ENCODE results near the gene SLC39A7. TPM values are rescaled to one million over a fixed set of nuclear protein-coding genes. Genes with fewer than 3 reads are reported as not detected.

SLC39A7 gene
- total RNA-seq, 2 donors from 2014 or later, result 123 to 163 TPM

DNA sequence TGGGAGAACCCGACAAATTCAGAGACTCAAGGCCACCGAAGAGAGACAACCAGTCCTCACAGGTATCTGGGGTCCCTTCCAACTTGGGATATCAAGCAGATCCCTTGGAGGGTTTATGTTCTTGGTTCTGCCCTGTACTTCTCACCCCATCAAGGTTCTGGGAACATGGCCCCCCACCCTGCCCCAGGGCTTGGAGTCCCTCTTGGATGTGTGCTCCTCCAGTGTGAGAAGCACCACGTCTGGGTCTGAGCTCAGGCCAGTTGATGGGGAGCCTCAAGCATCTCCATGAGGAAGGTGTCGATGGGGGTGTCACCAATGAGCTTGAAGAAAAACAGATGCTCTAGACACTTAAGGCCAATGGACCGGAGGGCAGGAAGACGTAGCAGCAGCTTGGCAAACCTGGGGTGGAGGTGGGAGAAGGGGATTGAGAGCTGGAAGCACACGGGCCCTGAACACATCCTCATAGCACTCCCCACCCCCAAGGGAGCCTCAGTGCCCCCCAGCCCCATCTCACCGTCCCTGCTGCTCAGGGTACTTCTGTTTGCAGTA lies 6.2 kb upstream of the SLC39A7 start:
- no peak overlapping the region for H3K9ac ChIP-seq (ENCODE audit: extremely low read depth, low read length, poor library complexity, severe bottlenecking)
- H3K36me3 Mint-ChIP-seq (ENCODE audit: low read depth), result peaks cover 30% of the 10 kb centered on the region
- H3K4me3 Mint-ChIP-seq, result no peak overlapping the region
- WGBS, 2 experiments (ENCODE audit: insufficient coverage in 1 of 2, insufficient read length in 1 of 2), result 90 to 92% methylated on average over 2 to 7 of the region's 8 CpGs
- no peak overlapping the region for H3K27ac ChIP-seq (ENCODE audit: low read depth, low read length)
- peaks cover 4% of the 10 kb centered on the region for H3K4me1 ChIP-seq (ENCODE audit: control insufficient read depth, insufficient read depth, low read length)
- H3K4me3 ChIP-seq (ENCODE audit: low read length), result no peak overlapping the region
- TF ChIP-seq, protein P1, sequence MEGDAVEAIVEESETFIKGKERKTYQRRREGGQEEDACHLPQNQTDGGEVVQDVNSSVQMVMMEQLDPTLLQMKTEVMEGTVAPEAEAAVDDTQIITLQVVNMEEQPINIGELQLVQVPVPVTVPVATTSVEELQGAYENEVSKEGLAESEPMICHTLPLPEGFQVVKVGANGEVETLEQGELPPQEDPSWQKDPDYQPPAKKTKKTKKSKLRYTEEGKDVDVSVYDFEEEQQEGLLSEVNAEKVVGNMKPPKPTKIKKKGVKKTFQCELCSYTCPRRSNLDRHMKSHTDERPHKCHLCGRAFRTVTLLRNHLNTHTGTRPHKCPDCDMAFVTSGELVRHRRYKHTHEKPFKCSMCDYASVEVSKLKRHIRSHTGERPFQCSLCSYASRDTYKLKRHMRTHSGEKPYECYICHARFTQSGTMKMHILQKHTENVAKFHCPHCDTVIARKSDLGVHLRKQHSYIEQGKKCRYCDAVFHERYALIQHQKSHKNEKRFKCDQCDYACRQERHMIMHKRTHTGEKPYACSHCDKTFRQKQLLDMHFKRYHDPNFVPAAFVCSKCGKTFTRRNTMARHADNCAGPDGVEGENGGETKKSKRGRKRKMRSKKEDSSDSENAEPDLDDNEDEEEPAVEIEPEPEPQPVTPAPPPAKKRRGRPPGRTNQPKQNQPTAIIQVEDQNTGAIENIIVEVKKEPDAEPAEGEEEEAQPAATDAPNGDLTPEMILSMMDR (conservative IDR thresholded peaks at IDR 0.05), result no peak
- H3K9me3 ChIP-seq (ENCODE audit: control insufficient read depth, low read length), result no peaks in the 10 kb centered on the region
- no peak for DNase-seq
- peaks cover 31% of the 10 kb centered on the region for H3K27me3 Mint-ChIP-seq (ENCODE audit: insufficient read depth)
- H3K9me3 Mint-ChIP-seq, result no peaks in the 10 kb centered on the region
- H3K27me3 ChIP-seq (ENCODE audit: control insufficient read depth, insufficient read depth, low read length, poor library complexity, severe bottlenecking), result peaks cover 31% of the 10 kb centered on the region
- H3K27ac Mint-ChIP-seq, result no peak overlapping the region
- H3K4me1 Mint-ChIP-seq, result peaks cover 17% of the 10 kb centered on the region
- peaks cover 28% of the 10 kb centered on the region for H3K36me3 ChIP-seq (ENCODE audit: control insufficient read depth, insufficient read depth, low read length)

- Mint-ChIP-seq H3K27ac (no peak overlapping the region), H3K4me3 (no peak overlapping the region), H3K27me3 (ENCODE audit: insufficient read depth) (peaks cover 23% of the 10 kb centered on the region), H3K36me3 (ENCODE audit: low read depth) (peaks cover 30% of the 10 kb centered on the region), H3K4me1 (peaks cover 18% of the 10 kb centered on the region), H3K9me3 (no peaks in the 10 kb centered on the region)
- Histone ChIP-seq H3K27me3 (ENCODE audit: control insufficient read depth, insufficient read depth, low read length, poor library complexity, severe bottlenecking) (peaks cover 25% of the 10 kb centered on the region), H3K27ac (ENCODE audit: low read depth, low read length) (no peak overlapping the region), H3K36me3 (ENCODE audit: control insufficient read depth, insufficient read depth, low read length) (peaks cover 28% of the 10 kb centered on the region), H3K9ac (ENCODE audit: extremely low read depth, low read length, poor library complexity, severe bottlenecking) (no peak overlapping the region), H3K4me1 (ENCODE audit: control insufficient read depth, insufficient read depth, low read length) (peaks cover 4% of the 10 kb centered on the region), H3K9me3 (ENCODE audit: control insufficient read depth, low read length) (no peaks in the 10 kb centered on the region), H3K4me3 (ENCODE audit: low read length) (no peak overlapping the region)
- 91 to 96% methylated on average over 7 to 15 of the region's 15 CpGs for WGBS, 2 experiments (ENCODE audit: insufficient coverage in 1 of 2, insufficient read length in 1 of 2)
- DNase-seq, result peak; percentile 55
- TF ChIP-seq, protein P1 (conservative IDR thresholded peaks at IDR 0.05), result no peak
Observed at GRCh38 chr6:33195304-33196165, 5.1 kb upstream of the SLC39A7 start.

GRCh38 chr6:33197431-33198048 lies 3.1 kb upstream of the SLC39A7 start:
- Mint-ChIP-seq H3K36me3 (ENCODE audit: low read depth) (peaks cover 41% of the 10 kb centered on the region), H3K9me3 (no peaks in the 10 kb centered on the region), H3K4me3 (no peak overlapping the region), H3K27me3 (ENCODE audit: insufficient read depth) (peaks cover 4% of the 10 kb centered on the region), H3K4me1 (peaks cover 20% of the 10 kb centered on the region), H3K27ac (peak overlapping the region; percentile 61)
- Histone ChIP-seq H3K27ac (ENCODE audit: low read depth, low read length) (no peak overlapping the region), H3K27me3 (ENCODE audit: control insufficient read depth, insufficient read depth, low read length, poor library complexity, severe bottlenecking) (peaks cover 6% of the 10 kb centered on the region), H3K4me1 (ENCODE audit: control insufficient read depth, insufficient read depth, low read length) (peaks cover 5% of the 10 kb centered on the region), H3K9ac (ENCODE audit: extremely low read depth, low read length, poor library complexity, severe bottlenecking) (no peak overlapping the region), H3K36me3 (ENCODE audit: control insufficient read depth, insufficient read depth, low read length) (peaks cover 38% of the 10 kb centered on the region), H3K9me3 (ENCODE audit: control insufficient read depth, low read length) (no peaks in the 10 kb centered on the region), H3K4me3 (ENCODE audit: low read length) (no peak overlapping the region)
- TF ChIP-seq, protein P1 (conservative IDR thresholded peaks at IDR 0.05), result peak; percentile 85
- DNase-seq, result peak; percentile 80
- WGBS, 2 experiments (ENCODE audit: insufficient coverage in 1 of 2, insufficient read length in 1 of 2), result 51 to 68% methylated on average over 9 to 12 of the region's 12 CpGs

Data from endodermal cell (in vitro differentiated cells).